Neuron (in vitro differentiated cells): ENCODE measurements around the gene STIL.
"Not testable (repeated sequence)": the region's sequence is repeated elsewhere in the genome, so short reads cannot be mapped to it uniquely, and the experiment has no call there.

Experiments used
- H2AFZ ChIP-seq: one replicate; pipeline ENCODE4 v1.6.1; 2013; ENCODE audit warnings: low read depth, mild to moderate bottlenecking, inconsistent platforms, low read length, moderate library complexity
- H3K27me3 ChIP-seq: one replicate; pipeline ENCODE4 v1.6.1; 2013; ENCODE audit warnings: low read length; ENCODE audit not compliant: insufficient read depth
- H3K36me3 ChIP-seq: one replicate; pipeline ENCODE4 v1.6.1; 2013; ENCODE audit warnings: low read length; ENCODE audit not compliant: insufficient read depth
- H3K4me1 ChIP-seq: one replicate; pipeline ENCODE4 v1.6.1; 2013; ENCODE audit warnings: low read length; ENCODE audit not compliant: insufficient read depth
- H3K4me3 ChIP-seq: 2 replicates; pipeline ENCODE4 v1.5.1; 2013; ENCODE audit warnings: mild to moderate bottlenecking, low read length, moderate library complexity
- H3K9me3 ChIP-seq: one replicate; pipeline ENCODE4 v1.6.1; 2013; ENCODE audit warnings: low read length

Gene STIL

DNA sequence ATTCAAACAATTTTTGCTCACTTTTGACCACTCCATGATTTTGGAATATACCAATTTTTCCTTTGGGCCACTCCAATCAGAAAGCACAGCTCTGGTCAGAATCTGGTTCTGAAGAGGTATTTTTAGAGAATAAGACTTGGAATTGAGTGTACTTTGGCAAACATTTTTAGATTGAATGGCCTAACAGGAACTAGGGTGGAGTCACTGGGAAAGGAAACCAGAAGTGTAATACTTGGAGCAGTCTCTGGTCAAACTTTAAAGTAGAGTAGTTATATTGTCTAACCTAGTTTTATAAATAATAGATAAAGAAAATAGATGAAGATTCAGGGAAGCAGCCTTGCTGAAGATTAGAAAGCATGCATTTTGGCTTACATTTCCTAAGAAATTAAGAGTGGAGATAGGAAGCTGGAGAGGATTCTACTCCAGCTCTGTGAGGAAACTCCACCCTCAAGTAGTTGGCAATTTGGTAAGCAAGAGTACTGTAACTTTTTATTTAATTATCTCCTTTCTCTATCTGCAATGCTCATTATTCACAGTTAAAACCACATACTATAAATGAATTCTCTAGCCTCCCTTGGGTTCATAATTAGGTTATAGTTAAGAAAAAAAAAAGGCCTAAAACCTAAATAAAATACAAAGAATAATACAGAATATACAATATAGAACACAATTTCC is 15.8 kb downstream of the STIL start:
- H3K36me3 ChIP-seq: peaks cover 48% of the 10 kb centered on the region

DNA sequence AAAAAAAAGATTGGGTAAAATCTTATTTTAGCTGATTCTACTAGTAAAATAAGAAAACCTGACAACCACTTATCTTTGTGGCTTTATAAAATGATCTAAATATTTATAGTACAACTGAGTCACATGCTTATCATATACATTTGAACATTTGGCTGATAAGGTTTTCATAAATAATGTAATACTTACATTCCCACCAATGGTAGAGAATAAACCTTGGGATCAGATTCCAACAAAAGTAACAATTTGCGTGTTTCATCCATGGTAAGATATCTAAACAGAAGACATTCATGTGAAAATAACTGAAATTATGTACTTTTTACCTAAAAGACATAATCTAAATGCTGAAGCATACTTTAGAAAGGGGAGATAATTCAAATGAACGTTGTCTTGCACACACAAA is 18.4 kb downstream of the STIL start:
- Histone ChIP-seq H2AFZ (no peak overlapping the region), H3K9me3 (no peaks in the 10 kb centered on the region), H3K4me1 (no peaks in the 10 kb centered on the region), H3K27me3 (no peaks in the 10 kb centered on the region), H3K36me3 (peaks cover 43% of the 10 kb centered on the region), H3K4me3 (no peak overlapping the region)

More for the DNA sequence above, 15.8 kb downstream of the STIL start:
- Histone ChIP-seq H2AFZ (no peak overlapping the region), H3K4me1 (no peaks in the 10 kb centered on the region), H3K4me3 (no peak overlapping the region), H3K9me3 (no peaks in the 10 kb centered on the region), H3K27me3 (no peaks in the 10 kb centered on the region)

DNA sequence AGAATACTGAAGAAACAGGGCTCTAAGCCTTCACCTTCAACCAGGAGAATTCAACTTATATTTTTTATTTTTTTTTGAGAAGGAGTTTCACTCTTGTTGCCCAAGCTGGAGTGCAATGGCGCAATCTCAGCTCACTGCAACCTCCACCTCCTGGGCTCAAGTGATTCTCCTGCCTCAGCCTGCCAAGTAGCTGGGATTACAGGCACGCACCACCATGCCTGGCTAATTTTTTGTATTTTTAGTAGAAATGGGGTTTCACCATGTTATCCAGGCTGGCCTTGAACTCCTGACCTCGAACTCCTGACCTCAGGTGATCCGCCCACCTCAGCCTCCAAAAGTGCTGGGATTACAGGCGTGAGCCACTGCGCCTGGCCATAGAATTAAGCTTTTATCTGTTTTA is 19.1 kb downstream of the STIL start:
- not testable (repeated sequence) for H3K27me3 ChIP-seq, H3K9me3 ChIP-seq, H3K4me1 ChIP-seq, H2AFZ ChIP-seq, H3K4me3 ChIP-seq
- peaks cover 42% of the 10 kb centered on the region for H3K36me3 ChIP-seq

DNA sequence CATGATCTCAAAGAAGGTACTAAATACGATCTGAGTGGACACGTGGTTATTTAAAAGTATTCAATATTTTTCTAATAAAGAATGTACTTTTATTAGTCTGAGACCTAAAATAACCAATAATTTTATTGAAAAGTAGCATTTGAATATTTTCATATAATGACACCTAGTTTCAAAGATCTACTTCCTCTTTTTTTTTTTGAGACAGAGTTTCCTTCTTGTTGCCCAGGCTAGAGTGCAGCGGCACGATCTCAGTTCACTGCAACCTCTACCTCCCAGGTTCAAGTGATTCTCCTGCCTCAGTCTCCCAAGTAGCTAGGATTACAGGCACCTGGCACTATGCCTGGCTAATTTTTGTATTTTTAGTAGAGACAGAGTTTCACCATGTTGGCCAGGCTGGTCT is 25.8 kb downstream of the STIL start:
- not testable (repeated sequence) for H2AFZ ChIP-seq, H3K4me3 ChIP-seq, H3K4me1 ChIP-seq, H3K27me3 ChIP-seq, H3K9me3 ChIP-seq
- H3K36me3 ChIP-seq: peaks cover 42% of the 10 kb centered on the region

DNA sequence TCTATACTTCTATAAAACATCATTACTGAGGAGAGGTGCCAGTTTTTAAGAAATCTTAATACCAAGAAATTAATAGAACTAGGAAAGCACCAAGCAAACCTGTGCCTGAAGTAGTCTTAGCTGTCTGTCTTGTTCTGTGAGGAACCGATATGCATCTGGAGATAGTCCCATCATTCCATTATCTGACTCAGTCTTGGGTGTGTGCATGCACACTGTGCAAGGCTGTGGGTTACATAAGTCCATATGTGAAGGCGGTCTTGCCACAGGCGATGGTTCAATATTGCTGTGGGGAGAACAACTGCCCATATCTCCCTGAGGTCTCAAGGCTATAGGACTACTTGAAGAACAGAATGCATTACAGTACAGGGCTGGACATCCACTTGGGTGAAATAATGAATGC is 33.8 kb downstream of the STIL start:
- H3K4me3 ChIP-seq: no peak overlapping the region
- H3K36me3 ChIP-seq: peaks cover 51% of the 10 kb centered on the region
- no peaks in the 10 kb centered on the region for H3K4me1 ChIP-seq
- H3K9me3 ChIP-seq: no peaks in the 10 kb centered on the region
- H3K27me3 ChIP-seq: no peaks in the 10 kb centered on the region
- H2AFZ ChIP-seq: no peak overlapping the region

DNA sequence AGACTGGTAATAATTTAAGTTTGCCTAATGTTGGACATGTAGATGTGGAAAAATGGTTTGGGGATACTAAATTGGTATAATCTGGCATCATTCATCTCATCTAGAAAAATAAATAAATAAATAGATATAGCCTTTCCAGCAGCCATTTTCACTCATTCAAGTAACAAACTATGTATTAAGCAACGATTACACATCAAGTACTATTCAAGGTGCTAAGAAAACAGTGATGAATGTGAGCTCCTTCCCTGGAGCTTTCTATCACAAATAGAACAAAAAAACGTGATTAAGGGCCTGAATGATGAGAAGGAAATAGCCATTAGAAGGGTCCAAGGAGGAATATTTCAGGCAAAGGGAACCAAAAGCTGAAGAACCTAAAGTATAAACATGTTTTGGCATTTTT is 37.1 kb downstream of the STIL start:
- H3K4me3 ChIP-seq: no peak overlapping the region
- no peak overlapping the region for H2AFZ ChIP-seq
- no peaks in the 10 kb centered on the region for H3K9me3 ChIP-seq
- peaks cover 47% of the 10 kb centered on the region for H3K36me3 ChIP-seq
- H3K27me3 ChIP-seq: no peaks in the 10 kb centered on the region
- H3K4me1 ChIP-seq: no peaks in the 10 kb centered on the region

DNA sequence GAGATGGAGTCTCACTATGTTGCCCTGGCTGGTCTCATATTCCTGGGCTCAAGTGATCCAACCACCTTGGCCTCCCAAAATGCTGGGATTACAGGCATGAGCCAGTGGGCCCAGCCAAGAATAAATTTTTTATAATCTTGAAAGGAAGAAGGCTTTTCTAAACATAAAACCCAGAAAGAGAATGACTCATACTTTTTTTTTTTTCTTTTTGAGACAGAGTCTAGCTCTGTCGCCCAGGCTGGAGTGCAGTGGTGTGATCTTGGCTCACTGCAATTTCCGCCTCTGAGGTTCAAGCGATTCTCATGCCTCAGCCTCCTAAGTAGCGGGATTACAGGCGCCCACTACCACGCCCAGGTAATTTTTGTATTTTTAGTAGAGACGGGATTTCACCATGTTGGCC is 38.1 kb downstream of the STIL start:
- H3K36me3 ChIP-seq: peaks cover 45% of the 10 kb centered on the region
- not testable (repeated sequence) for H3K4me1 ChIP-seq, H2AFZ ChIP-seq, H3K4me3 ChIP-seq, H3K9me3 ChIP-seq, H3K27me3 ChIP-seq

DNA sequence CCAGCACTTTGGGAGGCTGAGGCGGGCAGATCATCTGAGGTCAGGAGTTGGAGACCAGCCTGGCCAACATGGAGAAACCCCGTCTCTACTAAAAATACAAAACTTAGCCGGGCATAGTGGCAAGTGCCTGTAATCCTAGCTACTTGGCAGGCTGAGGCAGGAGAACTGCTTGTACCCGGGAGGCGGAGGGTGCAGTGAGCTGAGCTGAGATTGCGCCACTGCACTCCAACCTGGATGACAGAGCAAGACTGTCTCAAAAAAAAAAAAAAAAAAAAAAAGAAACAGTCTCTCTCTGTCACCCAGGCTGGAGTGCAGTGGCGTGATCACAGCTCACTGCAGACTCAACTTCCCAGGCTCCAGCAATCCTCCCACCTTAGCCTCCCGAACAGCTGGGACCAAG is 48.4 kb downstream of the STIL start:
- peaks cover 29% of the 10 kb centered on the region for H3K36me3 ChIP-seq
- H3K4me3 ChIP-seq, H3K9me3 ChIP-seq, H3K4me1 ChIP-seq, H3K27me3 ChIP-seq, H2AFZ ChIP-seq: not testable (repeated sequence)

DNA sequence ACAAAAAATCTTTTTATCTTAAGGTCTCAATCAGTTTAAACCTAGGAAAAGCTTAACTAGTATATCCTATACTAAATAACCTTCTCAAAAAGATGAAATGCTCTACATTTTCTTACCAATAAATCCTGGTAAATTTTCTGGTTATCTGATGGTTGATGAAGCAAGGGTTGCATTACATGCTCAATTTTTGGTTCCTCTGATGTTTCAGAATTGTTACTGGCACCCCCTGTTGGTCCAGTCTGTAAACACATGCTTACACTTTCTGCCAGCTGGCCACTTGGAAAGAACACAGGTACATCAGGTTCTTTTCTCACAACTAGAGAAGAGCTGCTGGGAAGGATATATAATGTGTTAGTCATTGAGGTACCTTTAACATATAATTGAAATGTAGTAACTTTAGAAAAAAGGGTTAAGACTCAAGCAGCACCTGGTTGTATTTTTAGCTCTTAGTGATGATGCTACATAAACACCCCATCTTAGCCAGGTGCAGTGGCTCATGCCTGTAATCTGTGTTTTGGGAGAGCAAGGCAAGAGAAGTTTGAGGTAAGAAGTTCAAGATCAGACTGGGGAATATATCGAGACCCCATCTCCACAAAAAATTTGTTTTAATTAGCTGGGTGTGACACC is 51.0 kb downstream of the STIL start:
- Histone ChIP-seq H3K4me3 (no peak overlapping the region), H3K27me3 (no peaks in the 10 kb centered on the region), H3K9me3 (no peaks in the 10 kb centered on the region), H3K36me3 (peaks cover 31% of the 10 kb centered on the region), H2AFZ (no peak overlapping the region), H3K4me1 (no peaks in the 10 kb centered on the region)

DNA sequence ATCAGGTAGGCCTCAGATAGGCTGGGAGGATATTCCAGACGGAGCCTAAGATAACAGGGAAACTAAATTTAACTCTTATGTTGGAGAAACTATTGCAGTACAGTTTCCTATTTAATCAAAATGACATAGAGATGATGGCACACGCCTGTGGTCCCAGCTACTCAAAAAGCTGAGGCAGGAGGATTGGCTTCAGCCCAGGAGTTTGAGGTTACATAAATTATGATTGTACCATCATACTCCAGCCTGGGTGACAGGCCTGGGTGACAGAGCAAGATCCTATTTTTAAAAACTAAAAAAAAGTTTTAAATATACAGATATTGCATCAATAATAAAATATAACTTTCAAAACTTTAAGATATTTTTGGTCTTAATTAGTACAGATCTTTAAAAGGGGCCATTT is 56.7 kb downstream of the STIL start:
- no peak overlapping the region for H2AFZ ChIP-seq
- no peak overlapping the region for H3K4me3 ChIP-seq
- H3K9me3 ChIP-seq: no peaks in the 10 kb centered on the region
- no peaks in the 10 kb centered on the region for H3K4me1 ChIP-seq
- peaks cover 23% of the 10 kb centered on the region for H3K36me3 ChIP-seq
- no peaks in the 10 kb centered on the region for H3K27me3 ChIP-seq

DNA sequence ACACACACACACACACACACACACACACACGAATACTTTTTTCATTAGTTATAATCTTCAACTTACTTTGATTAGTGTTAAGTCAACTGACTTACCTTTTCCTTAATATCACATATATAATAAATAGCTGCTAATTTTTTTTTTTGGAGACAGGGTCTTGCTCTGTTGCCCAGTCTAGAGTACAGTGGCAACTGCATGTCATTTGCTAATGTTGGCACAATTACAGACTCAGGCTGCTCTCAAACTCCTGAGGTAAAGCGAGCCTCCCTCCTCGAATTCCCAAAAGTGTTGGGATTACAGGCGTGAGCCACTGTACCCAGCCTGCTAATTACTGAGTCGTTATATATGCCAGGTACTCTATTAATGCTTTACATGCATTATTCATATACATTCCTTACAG is 61.2 kb downstream of the STIL start:
- Histone ChIP-seq H2AFZ (no peak overlapping the region), H3K27me3 (no peaks in the 10 kb centered on the region), H3K4me1 (no peaks in the 10 kb centered on the region), H3K36me3 (peaks cover 14% of the 10 kb centered on the region), H3K4me3 (no peak overlapping the region), H3K9me3 (no peaks in the 10 kb centered on the region)

DNA sequence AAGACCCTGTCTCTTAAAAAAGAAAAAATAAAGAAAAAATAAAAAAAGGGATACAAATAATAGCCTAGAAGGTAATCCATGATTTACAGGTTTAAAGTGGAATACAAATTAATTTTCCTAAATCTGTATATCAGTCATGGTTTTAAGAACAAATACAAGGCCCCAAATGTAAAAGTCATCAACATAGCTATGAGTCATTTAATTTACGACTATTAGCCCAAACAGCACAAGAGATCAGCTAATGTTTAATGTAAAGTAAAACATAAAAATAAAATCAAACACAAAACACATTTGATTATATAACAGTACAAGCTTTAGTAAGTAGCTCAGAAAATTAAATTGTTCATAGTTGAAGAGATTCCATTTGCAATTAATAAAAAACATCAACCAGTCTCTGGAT is 61.6 kb downstream of the STIL start:
- no peak overlapping the region for H2AFZ ChIP-seq
- H3K4me1 ChIP-seq: no peaks in the 10 kb centered on the region
- peaks cover 11% of the 10 kb centered on the region for H3K36me3 ChIP-seq
- no peaks in the 10 kb centered on the region for H3K27me3 ChIP-seq
- no peaks in the 10 kb centered on the region for H3K9me3 ChIP-seq
- no peak overlapping the region for H3K4me3 ChIP-seq

DNA sequence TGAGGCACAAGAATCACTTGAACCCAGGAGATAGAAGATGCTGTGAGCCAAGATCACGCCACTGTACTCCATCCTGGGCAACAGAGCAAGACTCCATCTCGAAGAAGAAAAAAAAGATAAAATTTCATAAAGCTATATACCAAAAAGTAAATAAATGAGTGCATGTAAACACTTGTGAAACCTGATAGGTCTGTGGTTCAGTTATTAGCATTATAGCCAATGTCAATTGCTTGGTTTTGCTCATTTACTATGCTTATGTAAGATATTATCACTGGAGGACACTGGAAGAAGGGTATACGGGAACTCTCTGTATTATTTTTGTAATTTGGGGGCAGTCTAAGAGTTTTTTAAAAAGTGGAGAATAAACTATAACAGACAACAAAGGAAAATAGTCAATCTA is 64.2 kb downstream of the STIL start:
- H3K9me3 ChIP-seq: no peaks in the 10 kb centered on the region
- H3K4me3 ChIP-seq: no peak overlapping the region
- no peaks in the 10 kb centered on the region for H3K4me1 ChIP-seq
- no peak overlapping the region for H2AFZ ChIP-seq
- peaks cover 4% of the 10 kb centered on the region for H3K27me3 ChIP-seq
- peaks cover 4% of the 10 kb centered on the region for H3K36me3 ChIP-seq

DNA sequence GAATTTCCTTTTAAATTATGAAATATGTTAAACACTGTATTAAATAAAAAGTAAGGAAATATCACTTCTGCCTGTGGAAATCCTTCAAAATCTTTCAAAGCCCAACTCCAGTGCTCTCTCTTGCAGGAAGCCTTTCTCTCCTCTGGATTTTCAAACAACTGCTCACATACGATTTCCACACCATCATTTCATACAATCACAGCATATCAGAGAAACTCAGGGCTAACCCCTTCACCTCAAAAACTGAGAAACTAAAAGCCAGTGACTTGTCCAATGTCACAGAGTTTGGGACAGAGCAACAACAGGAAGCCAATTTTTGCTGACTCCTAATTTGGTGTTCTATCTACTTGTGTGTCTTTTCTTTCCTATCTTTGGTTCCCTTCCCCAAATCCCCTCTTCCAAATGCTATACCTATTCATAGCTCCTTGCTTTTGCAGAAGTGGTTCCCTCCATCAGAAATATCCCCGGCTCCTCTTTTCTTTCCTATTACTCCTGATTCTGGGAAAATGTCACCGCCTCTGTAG is 69.5 kb downstream of the STIL start:
- Histone ChIP-seq H3K9me3 (no peaks in the 10 kb centered on the region), H2AFZ (no peak overlapping the region), H3K36me3 (no peaks in the 10 kb centered on the region), H3K27me3 (peaks cover 19% of the 10 kb centered on the region), H3K4me1 (no peaks in the 10 kb centered on the region), H3K4me3 (no peak overlapping the region)
